ENCODE results near the gene CERS2. TPM values are rescaled to one million over a fixed set of nuclear protein-coding genes. Genes with fewer than 3 reads are reported as not detected.

Gene CERS2
- total and polyA plus RNA-seq, 2 of the 13 experiments (the other 11 are each of a cell fraction or from before 2014, with no cell fraction given) = 269 to 298 TPM

- no peak for TF ChIP-seq SIN3B (IDR thresholded peaks at IDR 0.05; ENCODE audit: low read length)
- no peak for TF ChIP-seq ZNF44 (CRISPR knock-in tag; IDR thresholded peaks at IDR 0.05)
- 0 out of 2 replicates have a peak, but pooled peaks have one; percentile 7 for TF ChIP-seq BCL6 (CRISPR knock-in tag; IDR thresholded peaks at IDR 0.05)
- no peak for TF ChIP-seq ATF2 (CRISPR knock-in tag; IDR thresholded peaks at IDR 0.05)
- no peak for TF ChIP-seq ZBTB49 (CRISPR knock-in tag; IDR thresholded peaks at IDR 0.05; ENCODE audit: borderline replicate concordance)
- TF ChIP-seq SYNCRIP (IDR thresholded peaks at IDR 0.05; ENCODE audit: insufficient read depth, low read depth, low read length) = no peak
- no peak for TF ChIP-seq ZNF607 (CRISPR knock-in tag; IDR thresholded peaks at IDR 0.05; ENCODE audit: borderline replicate concordance)
- TF ChIP-seq, protein P1, sequence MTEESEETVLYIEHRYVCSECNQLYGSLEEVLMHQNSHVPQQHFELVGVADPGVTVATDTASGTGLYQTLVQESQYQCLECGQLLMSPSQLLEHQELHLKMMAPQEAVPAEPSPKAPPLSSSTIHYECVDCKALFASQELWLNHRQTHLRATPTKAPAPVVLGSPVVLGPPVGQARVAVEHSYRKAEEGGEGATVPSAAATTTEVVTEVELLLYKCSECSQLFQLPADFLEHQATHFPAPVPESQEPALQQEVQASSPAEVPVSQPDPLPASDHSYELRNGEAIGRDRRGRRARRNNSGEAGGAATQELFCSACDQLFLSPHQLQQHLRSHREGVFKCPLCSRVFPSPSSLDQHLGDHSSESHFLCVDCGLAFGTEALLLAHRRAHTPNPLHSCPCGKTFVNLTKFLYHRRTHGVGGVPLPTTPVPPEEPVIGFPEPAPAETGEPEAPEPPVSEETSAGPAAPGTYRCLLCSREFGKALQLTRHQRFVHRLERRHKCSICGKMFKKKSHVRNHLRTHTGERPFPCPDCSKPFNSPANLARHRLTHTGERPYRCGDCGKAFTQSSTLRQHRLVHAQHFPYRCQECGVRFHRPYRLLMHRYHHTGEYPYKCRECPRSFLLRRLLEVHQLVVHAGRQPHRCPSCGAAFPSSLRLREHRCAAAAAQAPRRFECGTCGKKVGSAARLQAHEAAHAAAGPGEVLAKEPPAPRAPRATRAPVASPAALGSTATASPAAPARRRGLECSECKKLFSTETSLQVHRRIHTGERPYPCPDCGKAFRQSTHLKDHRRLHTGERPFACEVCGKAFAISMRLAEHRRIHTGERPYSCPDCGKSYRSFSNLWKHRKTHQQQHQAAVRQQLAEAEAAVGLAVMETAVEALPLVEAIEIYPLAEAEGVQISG (CRISPR knock-in tag; IDR thresholded peaks at IDR 0.05) = no peak
- TF ChIP-seq, protein P2, sequence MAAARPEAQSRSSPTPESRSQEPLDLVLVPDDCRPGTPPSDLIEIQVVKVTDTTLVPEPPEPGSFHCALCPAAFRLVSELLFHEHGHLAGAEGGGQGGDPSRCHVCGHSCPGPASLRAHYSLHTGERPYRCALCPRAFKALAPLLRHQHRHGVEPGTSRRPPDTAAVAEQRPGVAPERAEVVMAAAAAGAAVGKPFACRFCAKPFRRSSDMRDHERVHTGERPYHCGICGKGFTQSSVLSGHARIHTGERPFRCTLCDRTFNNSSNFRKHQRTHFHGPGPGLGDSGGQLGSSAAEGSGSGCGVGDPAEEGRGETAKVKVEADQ (CRISPR knock-in tag; IDR thresholded peaks at IDR 0.05; ENCODE audit: borderline replicate concordance) = no peak
- TF ChIP-seq, protein P3, sequence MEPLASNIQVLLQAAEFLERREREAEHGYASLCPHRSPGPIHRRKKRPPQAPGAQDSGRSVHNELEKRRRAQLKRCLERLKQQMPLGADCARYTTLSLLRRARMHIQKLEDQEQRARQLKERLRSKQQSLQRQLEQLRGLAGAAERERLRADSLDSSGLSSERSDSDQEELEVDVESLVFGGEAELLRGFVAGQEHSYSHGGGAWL (CRISPR knock-in tag; IDR thresholded peaks at IDR 0.05) = no peak
- no peak for TF ChIP-seq PTBP1 (IDR thresholded peaks at IDR 0.05; ENCODE audit: low read depth, low read length, poor library complexity, severe bottlenecking)
- TF ChIP-seq SIN3A (IDR thresholded peaks at IDR 0.05; ENCODE audit: borderline replicate concordance, low read depth, low read length) = no peak
- no peak for TF ChIP-seq NR1H2 (CRISPR knock-in tag; IDR thresholded peaks at IDR 0.05; ENCODE audit: borderline replicate concordance, low read depth)
- TF ChIP-seq, protein P4, sequence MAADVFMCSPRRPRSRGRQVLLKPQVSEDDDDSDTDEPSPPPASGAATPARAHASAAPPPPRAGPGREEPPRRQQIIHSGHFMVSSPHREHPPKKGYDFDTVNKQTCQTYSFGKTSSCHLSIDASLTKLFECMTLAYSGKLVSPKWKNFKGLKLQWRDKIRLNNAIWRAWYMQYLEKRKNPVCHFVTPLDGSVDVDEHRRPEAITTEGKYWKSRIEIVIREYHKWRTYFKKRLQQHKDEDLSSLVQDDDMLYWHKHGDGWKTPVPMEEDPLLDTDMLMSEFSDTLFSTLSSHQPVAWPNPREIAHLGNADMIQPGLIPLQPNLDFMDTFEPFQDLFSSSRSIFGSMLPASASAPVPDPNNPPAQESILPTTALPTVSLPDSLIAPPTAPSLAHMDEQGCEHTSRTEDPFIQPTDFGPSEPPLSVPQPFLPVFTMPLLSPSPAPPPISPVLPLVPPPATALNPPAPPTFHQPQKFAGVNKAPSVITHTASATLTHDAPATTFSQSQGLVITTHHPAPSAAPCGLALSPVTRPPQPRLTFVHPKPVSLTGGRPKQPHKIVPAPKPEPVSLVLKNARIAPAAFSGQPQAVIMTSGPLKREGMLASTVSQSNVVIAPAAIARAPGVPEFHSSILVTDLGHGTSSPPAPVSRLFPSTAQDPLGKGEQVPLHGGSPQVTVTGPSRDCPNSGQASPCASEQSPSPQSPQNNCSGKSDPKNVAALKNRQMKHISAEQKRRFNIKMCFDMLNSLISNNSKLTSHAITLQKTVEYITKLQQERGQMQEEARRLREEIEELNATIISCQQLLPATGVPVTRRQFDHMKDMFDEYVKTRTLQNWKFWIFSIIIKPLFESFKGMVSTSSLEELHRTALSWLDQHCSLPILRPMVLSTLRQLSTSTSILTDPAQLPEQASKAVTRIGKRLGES (CRISPR knock-in tag; IDR thresholded peaks at IDR 0.05; ENCODE audit: borderline replicate concordance) = no peak
Observed at GRCh38 chr1:150976879-150977694, 2.5 kb upstream of the CERS2 start (continued).
